HG02610 (cell line): ENCODE data around the gene ATG9A.
A peak's percentile ranks its signal among the peaks of the same experiment; 100 is the strongest.
"Not testable (repeated sequence)": the region's sequence is repeated elsewhere in the genome, so short reads cannot be mapped to it uniquely, and the experiment has no call there.

Experiments
- ATAC-seq: cut with Tn5 transposase; IDR thresholded peaks from one replicate; pipeline ENCODE4 v1.9.1; 2021; ENCODE audit warnings: mild to moderate bottlenecking, moderate library complexity; ENCODE audit not compliant: unreplicated experiment

The ATG9A gene, protein sequence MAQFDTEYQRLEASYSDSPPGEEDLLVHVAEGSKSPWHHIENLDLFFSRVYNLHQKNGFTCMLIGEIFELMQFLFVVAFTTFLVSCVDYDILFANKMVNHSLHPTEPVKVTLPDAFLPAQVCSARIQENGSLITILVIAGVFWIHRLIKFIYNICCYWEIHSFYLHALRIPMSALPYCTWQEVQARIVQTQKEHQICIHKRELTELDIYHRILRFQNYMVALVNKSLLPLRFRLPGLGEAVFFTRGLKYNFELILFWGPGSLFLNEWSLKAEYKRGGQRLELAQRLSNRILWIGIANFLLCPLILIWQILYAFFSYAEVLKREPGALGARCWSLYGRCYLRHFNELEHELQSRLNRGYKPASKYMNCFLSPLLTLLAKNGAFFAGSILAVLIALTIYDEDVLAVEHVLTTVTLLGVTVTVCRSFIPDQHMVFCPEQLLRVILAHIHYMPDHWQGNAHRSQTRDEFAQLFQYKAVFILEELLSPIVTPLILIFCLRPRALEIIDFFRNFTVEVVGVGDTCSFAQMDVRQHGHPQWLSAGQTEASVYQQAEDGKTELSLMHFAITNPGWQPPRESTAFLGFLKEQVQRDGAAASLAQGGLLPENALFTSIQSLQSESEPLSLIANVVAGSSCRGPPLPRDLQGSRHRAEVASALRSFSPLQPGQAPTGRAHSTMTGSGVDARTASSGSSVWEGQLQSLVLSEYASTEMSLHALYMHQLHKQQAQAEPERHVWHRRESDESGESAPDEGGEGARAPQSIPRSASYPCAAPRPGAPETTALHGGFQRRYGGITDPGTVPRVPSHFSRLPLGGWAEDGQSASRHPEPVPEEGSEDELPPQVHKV

DNA sequence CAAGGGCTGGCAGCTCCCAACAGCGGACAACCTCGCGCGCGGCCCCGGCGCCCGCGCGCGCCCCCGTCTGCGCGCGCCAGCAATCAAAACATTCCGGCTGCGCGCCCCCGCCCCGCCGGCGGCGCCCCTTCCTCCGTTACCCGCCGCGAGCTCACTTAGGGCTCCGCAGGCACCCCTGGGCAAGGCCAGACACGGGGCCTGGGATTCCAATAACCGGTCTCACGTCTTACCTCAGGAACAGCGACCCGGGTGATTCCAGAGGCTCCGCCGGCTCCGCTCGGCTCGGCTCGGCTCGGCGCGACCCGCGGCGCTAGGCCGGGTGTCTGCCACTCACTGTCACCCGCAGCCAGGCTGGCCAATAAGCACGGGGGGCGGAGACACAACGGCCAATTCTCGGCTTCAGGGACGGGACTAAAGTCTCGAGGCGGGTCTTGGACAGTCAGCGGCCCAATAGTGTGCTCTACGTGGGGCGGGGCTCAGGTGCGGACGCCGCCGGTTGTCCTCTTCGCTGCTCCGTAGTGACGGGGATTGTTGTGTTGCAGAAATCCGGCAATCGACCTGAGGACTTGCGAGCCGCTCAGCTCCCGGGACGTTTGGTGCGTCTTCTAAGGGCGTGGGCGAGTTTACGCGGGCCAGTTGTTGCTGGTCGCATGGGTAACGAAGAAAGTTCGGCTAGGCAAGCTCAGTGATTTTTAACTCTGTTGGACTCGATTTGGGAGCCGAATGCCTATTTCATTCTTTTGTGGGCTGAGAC lies at the start of gene ATG9A, which contains the start of gene ANKZF1:
ATG9A (minus strand) TSS at position 332 of the 754 bp plus-strand sequence. CDS start 1,612 bp downstream, outside the sequence.
ANKZF1 (plus strand) TSS at position 502 of the 754 bp plus-strand sequence. CDS start 452 bp downstream, outside the sequence.
- peak; percentile 98 for ATAC-seq

DNA sequence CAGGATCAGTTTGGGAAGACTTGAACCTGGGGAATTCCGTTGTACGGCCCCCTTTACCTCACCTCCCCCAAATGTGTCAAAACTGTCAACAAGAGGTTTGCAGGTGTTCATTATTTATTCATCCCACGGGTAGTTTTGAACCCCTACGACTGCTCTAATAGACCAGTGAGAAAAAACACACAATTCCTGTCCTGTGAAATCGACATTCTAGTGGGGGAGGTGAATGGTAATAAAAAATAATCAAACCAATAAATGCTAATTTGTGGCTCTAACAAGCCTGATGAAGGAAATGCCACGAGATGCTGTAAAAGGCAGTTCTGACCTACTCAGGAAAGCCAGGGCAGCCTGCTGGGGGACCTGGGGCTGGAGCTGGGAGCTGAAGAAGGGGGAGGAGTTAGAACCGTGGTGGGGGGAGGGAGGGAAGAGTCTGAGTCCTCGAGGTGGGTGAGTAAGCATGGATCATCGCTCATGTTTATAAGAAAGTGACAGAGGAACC lies 49.3 kb upstream of the ATG9A start:
- ATAC-seq, result peak; percentile 3

DNA sequence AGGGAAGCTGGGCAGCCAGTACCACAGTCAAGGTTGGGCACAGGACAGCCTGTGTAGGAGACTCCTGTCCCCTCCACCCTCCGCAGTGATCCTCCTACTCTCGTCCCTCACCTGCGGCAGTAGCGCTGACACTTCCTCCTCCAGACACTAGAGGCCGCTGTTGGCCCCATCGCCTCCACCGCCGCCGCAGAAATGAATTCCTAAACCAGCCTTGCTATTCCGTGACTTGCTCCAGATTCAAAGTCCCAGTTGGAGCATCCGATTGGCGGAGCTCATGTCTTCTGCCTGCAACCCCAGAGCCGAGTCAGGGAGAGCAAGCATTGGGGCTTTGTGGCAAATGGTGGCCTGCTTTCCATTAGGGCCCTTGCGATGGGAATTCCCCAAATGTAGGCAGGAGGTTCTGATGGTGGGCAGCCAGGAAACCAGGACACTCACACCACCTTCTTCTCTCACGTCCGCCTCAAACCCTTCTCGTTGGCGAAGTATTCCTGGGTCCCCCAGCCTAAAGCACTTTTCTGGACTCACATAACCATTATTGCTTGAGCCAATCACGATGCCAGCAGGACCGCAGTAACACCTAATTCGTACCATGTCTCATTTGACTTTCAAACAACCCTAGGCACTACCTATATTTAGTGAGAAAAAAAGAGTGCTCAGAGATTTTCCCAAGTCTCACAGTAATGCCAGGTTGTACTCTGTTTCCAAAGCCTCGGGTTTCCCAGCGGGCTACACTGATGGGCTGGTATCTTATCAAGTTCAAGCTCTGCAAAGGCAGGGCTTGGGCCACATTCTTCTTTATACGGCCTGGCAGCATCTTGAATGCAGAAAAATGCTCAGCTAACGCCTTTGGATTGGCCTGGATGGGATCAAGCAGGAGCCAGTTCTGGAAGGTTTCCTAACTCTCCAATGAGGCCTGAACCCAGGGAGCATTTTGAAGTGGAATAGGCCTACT lies 48.5 kb upstream of the ATG9A start:
- peak; percentile 18 for ATAC-seq

DNA sequence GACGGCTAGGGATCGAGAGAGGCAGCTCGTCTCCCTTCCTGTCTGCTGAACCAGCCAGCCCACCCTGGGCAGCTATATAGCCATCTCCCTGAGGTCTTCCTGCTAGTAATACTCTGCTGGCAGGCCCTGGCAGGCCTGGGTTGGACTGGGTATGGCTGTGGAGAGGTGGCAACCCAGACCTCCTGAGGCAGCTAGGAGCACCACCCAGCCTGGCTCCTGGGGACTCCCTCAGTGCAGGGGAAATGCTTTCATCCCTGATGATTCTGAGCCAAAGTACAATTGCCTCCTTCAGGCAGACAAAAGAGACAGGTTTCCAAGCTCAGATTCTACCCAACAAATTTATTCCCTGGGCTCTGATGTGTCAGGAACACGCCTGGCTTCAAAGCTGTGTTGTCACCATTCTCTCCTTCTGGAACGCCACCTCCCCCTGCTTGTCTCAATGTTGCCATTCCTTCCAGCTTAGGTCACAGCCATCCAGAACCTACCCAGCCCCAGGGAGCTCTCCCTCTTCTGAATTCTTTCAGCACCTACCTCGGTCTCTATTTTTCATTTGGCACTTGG lies 45.0 kb upstream of the ATG9A start:
- no peak for ATAC-seq

DNA sequence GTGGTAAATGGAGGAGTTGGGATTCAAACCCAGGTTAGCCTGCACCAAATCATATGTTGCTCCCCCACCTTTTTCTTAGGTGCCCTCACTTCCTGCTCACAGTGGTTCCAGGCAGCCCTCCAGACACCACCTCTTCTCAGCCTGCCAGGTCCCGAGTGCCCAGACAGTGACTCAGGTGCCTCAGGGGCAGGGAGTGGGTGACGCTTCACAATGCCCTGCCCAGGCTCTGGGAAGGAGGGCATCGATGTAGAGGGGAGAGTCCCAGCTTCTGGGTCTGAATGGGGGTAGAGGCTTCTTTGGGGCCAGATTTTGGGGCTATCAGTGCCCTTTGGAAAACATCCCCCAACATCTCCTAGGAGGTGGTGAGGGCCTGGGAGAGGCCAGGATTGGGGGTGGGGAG lies 44.5 kb upstream of the ATG9A start:
- ATAC-seq, result no peak

DNA sequence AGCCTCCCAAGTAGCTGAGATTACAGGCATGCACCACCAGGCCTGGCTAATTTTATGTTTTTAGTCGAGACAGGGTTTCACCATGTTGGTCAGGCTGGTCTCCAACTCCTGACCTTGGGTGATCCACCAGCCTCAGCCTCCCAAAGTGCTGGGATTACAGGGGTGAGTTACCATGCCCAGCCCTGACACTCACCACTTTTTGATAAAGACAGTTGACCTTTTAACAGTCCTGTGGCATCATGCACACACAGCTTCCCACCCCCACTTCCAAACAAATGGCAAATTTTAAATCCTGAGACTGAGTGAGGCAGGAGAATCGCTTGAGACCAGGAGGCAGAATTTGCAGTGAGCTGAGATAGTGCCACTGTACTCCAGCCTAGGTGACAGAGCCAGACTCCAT lies 43.6 kb upstream of the ATG9A start:
- ATAC-seq, result no peak

DNA sequence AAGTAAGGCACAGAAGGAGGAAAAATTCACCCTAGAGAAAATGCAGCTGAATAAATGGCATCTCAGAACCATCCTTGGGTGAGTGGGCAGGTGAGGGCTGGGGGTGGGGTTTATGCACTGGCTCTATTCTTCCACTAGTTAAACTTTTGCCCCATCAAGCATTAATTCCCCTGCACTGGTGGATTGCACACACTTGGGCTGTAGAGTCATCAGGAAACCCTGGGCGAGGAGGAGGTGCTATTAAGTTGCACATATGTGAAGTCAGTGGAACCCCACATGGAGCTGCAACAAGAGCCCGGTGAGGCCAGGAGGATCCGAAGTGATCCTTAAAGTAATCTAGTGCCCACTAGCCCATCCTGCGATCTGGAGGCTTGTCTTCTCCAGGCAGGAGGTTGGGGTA lies 42.9 kb upstream of the ATG9A start:
- no peak for ATAC-seq

DNA sequence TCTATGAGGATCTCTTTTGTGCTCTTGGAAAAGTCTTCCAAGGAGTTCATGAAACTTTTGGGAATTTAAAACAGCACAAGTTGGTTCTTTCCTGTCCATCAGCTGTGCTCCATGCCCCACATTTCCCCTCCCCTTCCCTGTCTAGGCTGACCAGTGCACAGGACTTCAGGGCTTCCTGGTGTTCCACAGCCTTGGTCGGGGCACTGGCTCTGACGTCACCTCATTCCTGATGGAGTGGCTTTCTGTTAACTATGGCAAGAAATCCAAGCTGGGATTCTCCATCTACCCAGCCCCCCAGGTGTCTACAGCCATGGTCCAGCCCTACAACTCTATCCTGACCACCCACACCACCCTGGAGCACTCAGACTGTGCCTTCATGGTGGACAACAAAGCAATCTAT lies 41.6 kb upstream of the ATG9A start:
- no peak for ATAC-seq

DNA sequence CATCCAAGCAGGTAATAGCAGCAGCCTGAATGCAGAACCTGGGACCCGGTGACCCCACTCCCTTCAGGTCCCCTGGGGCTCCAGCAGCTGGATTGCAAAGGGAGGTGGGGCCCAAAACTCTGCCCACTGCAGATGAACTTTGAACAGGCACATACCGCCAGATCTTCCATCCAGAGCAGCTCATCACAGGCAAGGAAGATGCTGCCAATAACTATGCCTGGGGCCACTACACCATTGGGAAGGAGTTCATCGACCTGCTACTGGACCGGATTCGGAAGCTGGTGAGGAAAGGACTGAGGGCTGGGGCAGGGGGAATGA lies 40.6 kb upstream of the ATG9A start:
- ATAC-seq, result no peak

DNA sequence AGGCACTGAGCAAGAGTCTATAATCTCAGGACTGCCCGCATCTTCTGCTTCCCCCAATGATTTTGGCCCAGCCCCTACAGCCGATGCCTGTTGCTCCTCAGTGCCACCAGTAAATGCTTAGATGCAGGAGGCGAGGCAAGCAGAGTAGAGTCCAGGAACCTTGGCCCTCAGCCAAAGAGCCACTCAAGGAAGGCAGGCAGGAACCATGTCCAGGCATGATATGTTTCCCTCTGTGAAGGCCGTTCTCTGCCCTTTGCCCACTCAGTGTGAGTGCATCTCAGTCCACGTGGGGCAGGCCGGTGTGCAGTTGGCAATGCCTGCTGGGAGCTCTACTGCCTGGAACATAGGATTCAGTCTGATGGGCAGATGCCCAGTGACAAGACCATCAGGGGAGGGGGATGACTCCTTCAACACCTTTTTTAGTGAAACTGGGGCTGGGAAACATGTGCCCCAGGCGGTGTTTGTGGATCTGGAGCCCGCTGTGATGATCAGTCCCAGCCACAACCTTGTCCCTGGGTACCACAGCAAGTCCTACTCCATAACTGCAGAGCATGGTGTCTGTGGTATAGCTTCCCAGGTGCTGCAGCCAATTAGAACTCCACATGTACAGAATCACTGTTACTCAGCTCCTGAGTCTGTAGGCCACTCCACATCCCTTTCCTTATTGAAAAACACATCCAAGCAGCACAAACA lies 40.1 kb upstream of the ATG9A start:
- no peak for ATAC-seq

DNA sequence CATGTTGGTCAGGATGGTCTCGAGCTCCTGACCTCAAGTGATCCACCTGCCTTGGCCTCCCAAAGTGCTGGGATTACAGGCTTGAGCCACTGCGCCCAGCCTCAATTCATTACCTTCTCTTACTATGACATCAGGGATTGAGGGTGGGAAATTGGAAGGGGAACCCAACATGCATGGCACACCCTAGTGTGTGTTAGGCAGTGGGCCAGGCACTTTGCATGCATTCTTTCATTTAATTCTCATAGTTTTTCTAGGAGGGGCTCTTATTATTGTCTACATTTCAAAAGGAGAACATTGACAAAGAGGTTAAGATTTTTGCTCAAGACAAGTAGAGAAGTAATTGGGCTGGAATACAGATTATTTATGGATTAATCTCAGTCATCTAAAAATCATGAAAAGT lies 38.9 kb upstream of the ATG9A start:
- ATAC-seq, result no peak

DNA sequence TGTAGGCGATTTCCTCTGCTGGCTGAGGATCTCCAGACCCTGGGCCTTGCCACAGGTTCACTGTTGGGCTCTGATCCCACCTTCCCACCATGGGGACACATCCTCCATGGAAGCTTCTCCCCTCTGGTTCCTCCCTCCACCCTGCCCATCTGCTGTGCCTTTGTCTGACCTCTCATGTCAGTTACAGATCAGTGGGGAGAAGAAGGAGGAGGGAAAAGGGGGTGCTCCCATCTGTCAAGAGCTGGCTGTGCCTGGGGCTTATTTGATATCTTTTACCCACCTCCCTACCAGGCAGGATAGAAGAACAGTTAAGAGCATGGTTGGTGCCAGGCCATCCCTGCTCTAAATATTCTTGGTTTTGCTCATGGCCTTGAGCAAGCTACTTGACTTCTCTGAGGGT lies 37.5 kb upstream of the ATG9A start:
- no peak for ATAC-seq

DNA sequence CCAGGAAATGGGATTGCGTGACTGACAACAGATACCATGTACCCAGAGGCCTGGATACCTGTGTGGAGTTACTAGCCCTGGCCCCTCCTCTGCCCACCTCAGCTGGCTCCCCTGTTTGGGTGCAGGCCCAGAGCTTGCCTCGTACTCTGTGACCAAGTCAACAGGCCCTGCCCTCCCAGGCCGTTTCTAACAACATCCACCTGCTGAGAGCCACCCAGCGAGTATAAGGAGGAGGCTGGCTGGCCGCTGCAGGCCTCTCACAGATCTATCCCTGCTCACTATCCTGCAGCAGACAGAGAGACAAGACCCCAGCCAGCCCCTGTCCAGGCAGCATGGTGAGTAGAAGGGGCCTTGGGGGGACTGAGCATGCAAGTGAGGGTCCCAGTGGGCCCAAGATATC lies 36.8 kb upstream of the ATG9A start:
- ATAC-seq, result no peak

DNA sequence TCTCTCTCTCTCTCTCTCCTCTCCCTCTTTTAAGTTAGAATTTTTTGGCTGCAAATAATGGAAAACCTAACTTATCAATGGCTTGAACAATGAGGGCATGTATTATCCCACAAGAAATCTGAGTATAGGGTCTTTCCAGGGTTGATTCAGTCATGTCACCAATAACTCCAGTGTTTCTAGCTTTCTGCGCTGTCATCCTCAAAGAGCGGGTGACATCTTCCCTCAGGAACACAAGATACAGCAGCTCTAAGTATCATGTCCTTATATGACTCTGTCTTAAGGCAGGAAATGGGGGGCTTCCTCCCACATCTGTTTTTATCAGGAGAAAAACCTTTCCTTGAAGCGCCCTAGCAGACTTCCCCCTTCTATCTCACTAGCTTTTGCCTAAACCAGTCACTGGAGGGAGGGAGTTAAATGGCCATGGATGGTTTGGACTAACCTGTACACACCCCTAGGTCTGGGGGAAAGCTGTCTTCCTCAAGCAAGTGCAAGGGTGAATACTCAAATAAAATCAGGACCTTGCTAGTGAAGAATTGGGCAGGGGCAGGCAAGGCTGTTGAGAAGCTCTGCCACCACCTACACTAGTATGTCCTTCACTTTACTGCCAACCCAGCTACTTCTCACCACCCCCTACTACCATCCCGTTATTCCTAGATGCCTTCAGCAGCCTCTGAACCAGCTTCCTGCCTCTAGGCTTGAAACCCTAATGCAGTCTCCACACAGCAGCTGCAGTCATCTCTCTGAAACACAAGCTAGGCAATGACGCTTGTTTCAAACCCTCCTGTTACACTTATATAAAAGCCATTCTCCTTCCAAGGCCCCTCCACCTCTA lies 31.8 kb upstream of the ATG9A start:
- no peak for ATAC-seq

DNA sequence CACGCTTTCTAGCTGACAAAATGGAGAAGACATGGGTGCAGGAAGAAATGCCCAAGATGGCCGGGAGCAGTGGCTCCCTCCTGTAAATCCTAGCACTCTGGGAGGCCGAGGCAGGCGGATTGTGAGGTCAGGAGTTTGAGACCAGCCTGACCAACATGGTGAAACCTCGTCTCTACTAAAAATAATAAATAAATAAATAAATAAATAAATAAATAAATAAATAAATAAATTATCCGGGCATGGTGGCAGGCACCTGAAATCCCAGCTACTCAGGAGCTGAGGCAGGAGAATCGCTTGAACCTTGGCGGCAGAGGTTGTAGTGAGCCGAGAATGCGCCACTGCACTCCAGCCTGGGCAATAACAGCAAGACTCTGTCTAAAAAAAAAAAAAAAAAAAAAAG lies 29.5 kb upstream of the ATG9A start:
- not testable (repeated sequence) for ATAC-seq

DNA sequence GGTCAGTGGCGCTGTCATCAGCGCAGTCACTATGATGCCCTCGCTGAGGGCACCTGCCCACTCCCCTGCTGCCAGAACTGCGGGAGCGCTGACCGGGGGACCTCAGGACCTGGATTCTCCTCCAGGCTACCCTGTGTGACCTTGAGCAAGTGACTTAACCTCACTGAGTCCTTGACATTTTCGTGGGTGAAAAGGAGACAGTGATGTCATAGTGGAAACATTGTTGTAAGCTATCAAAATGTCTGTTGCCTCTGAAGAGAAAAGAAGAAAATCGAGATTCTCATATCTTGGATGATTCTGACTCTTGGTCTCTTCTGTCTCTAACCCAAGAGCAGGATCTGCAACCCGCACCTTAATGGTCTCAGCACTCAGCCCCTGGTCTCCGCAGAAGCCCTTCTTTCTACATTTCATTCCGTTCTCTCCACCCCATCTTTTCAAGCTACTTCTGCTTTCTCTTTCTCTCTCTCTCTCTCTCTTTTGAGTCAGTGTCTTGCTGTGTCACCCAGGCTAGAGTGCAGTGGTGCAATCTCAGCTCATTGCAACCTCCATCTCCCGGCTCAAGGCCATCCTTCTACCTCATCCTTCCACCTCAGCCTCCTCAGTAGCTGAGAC lies 25.3 kb upstream of the ATG9A start:
- ATAC-seq, result peak; percentile 37

DNA sequence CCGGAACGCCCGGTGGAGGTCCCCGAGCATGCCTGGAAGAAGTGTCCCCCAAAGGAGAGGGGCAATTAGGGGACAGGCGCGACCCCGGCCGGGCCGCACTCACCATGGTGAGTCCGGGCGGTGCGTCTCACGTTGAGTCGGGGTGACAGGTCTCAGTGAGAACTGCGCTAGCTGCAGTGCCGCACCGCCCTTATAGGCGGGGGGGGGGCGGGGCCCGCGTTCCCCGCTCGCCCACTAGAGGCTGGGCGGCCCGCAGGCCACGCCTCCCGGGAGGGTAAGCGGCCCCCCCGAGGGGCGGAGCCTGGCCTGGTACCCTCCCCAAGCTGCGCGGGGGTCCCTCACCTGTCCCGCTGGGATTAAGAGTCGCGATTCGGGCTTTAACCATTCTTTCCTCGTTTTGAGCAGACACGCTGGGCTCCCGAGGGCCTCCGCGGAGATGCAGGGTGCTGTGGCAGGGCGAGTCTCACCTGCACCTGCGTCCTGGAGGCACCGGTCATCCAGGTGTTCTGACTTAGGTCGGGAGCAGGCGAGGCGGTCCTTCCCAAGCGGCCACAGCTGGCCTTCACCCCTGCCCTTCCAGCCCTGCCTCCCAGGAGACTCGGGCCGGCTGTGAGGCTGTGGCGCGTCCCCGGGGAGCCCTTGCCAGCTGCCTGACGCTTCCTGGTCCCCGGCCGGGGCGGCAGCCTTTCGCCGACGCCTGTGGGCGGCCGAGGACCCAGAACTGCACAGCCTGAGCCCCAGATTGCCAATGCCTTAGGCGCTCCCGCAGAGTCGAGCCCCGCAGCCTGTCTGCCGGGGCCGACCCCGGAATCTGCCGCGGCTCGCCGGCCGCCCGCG lies 24.5 kb upstream of the ATG9A start, which contains the start of gene TUBA4A:
TUBA4A (minus strand) TSS at position 166 of the 837 bp plus-strand sequence; CDS start at position 106, 60 bp downstream.
- ATAC-seq, result peak; percentile 65
